Transverse colon (tissue), 4 donors: ENCODE measurements around the gene SLC25A52. TPM values are rescaled to one million over a fixed set of nuclear protein-coding genes. Genes with fewer than 3 reads are reported as not detected.

Experiments used
- DNase-seq: peaks from one replicate; pipeline ENCODE4 v3.0.0-alpha.2; 2019
- H3K27ac ChIP-seq, 4 donors: fragments of 200-600 bp; sonication (generic); 2 replicates each; pipeline ENCODE4 v1.5.1; 2016 to 2018; ENCODE audit warnings: inconsistent platforms in 4 of 4
- H3K27me3 ChIP-seq: fragments of 200-600 bp; sonication (generic); 2 replicates; pipeline ENCODE4 v1.5.1; 2017; ENCODE audit warnings: inconsistent platforms
- H3K36me3 ChIP-seq, 4 donors: fragments of 200-600 bp; sonication (generic); 2 replicates each; pipeline ENCODE4 v1.5.1; 2017 to 2019; ENCODE audit warnings: inconsistent platforms in 4 of 4
- H3K4me1 ChIP-seq, 4 donors: fragments of 200-600 bp; sonication (generic); 2 replicates each; pipeline ENCODE4 v1.5.1; 2017 to 2020; ENCODE audit warnings: inconsistent platforms in 4 of 4
- H3K4me3 ChIP-seq, 4 donors: fragments of 200-600 bp; sonication (generic); 1 replicate in 1 of 4; 2 replicates in 3 of 4; pipeline versions ENCODE4 v1.5.1 to v1.6.1; 2017 to 2019; ENCODE audit warnings: inconsistent platforms in 4 of 4
- H3K9me3 ChIP-seq, 2 donors: fragments of 200-600 bp; sonication (generic); 2 replicates each; pipeline ENCODE4 v1.5.1; 2017 to 2019; ENCODE audit warnings: inconsistent platforms in 2 of 2
- CTCF ChIP-seq, 5 experiments: fragments of 200-600 bp in 3 of 5; fragments of 450-650 bp in 2 of 5; sonication (generic) in 3 of 5; IDR thresholded peaks; 1 replicate in 2 of 5; 2 replicates in 3 of 5; pipeline ENCODE4 v1.5.1; 2016 to 2017; ENCODE audit warnings: antibody characterized with exemption in 5 of 5, inconsistent platforms in 3 of 5, mild to moderate bottlenecking in 2 of 5, moderate library complexity in 1 of 5
- EP300 ChIP-seq: sonication (generic); formaldehyde crosslinking; IDR thresholded peaks from one replicate; pipeline ENCODE4 v1.6.1; 2017; ENCODE audit warnings: antibody characterized with exemption, low read depth
- POLR2A ChIP-seq: fragments of 450-650 bp; IDR thresholded peaks from one replicate; pipeline ENCODE4 v1.6.1; 2016; ENCODE audit warnings: antibody characterized with exemption, mild to moderate bottlenecking, moderate library complexity
- POLR2AphosphoS5 ChIP-seq, 3 donors: sonication (generic); formaldehyde crosslinking; IDR thresholded peaks; one replicate each; pipeline ENCODE4 v1.6.1; 2016; ENCODE audit warnings: antibody characterized with exemption in 3 of 3
- WGBS, 2 donors: methylation state at CpG; one replicate each; pipeline ENCODE4 v1.1.5; 2018; ENCODE audit warnings: low coverage in 1 of 2; 5-methylcytosine and 5-hydroxymethylcytosine counted together
- in situ Hi-C, 4 donors: fragments of 200-750 bp; cut with MboI; loops; one replicate each; pipeline versions ENCODE4 v1.15.0 to v1.15.1; 2017; ENCODE audit warnings: low sequenced_read_pairs in 3 of 4, low pct_ligation_motif_present in 1 of 4, low pct_unique_long_range_greater_than_20kb in 1 of 4
- intact Hi-C: fragments of 100-400 bp; cut with DNase I; formaldehyde crosslinking; loops from one replicate; pipeline ENCODE4 v1.15.1; 2023; ENCODE audit warnings: low total_unique reads
- total RNA-seq, 4 donors: library from RNA; depleted of rRNA; stranded (reverse); fragments of >200 nt; gene quantifications; one replicate each; pipeline ENCODE4 v1.1.0, GENCODE V29; 2016

SLC25A52 gene
- total RNA-seq, 4 donors from 2014 or later: 0.64 TPM; not detected in 3

DNA sequence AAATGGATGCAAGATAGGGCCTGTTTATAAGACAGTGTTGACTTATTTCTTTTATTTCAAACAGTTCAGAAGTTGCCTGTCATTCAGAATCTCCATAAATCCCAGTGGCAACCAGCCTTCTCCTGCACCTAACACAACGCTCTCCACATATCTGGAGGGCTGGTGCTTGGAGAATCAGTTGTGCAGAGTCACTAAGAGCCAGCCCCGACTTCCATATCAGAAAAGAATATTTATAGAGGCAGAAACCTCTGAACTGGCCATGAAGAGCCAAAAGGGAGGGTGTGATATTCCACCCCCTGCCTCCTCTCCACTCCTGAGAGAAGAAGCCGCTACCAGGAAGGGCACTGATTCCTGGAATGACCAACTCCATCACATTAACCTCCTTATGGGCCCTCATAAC lies 42.3 kb downstream of the SLC25A52 start:
- H3K27ac ChIP-seq: no peak overlapping the region
- DNase-seq: no peak
- no peaks in the 10 kb centered on the region for H3K4me1 ChIP-seq
- H3K27me3 ChIP-seq: no peaks in the 10 kb centered on the region
- no peak for TF ChIP-seq EP300
- TF ChIP-seq POLR2A: no peak
- TF ChIP-seq POLR2AphosphoS5 (IDR thresholded peaks at IDR 0.05): no peak
- TF ChIP-seq CTCF (IDR thresholded peaks at IDR 0.05): no peak
- 73 to 100% methylated on average over 1 to 3 of the region's 3 CpGs for WGBS, 2 donors
- in situ Hi-C loops (loop anchor here in 3 of 4 donors (10.0 to 25.0 kb wide), 3 partner anchors 156 to 419 kb away; no protein-coding TSS in a partner anchor), intact Hi-C loops (no loop called here)
- no peaks in the 10 kb centered on the region for H3K9me3 ChIP-seq
- H3K4me3 ChIP-seq: no peak overlapping the region
- H3K36me3 ChIP-seq: no peaks in the 10 kb centered on the region

GRCh38 chr18:31716362-31716761 lies 44.3 kb downstream of the SLC25A52 start:
- WGBS, 2 donors: 81 to 100% methylated on average over 1 to 3 of the region's 3 CpGs
- no peaks in the 10 kb centered on the region for H3K27me3 ChIP-seq
- no peaks in the 10 kb centered on the region for H3K4me1 ChIP-seq
- no peak overlapping the region for H3K4me3 ChIP-seq
- no peak overlapping the region for H3K27ac ChIP-seq
- H3K36me3 ChIP-seq: no peaks in the 10 kb centered on the region
- H3K9me3 ChIP-seq: no peaks in the 10 kb centered on the region
- in situ Hi-C loops: loop anchor here in 3 of 4 donors (10.0 to 25.0 kb wide), 3 partner anchors 154 to 421 kb away; no protein-coding TSS in a partner anchor
- TF ChIP-seq EP300 (no peak), POLR2A (no peak), CTCF (IDR thresholded peaks at IDR 0.05) (no peak), POLR2AphosphoS5 (IDR thresholded peaks at IDR 0.05) (no peak)
- intact Hi-C loops: no loop called here
- DNase-seq: no peak

DNA sequence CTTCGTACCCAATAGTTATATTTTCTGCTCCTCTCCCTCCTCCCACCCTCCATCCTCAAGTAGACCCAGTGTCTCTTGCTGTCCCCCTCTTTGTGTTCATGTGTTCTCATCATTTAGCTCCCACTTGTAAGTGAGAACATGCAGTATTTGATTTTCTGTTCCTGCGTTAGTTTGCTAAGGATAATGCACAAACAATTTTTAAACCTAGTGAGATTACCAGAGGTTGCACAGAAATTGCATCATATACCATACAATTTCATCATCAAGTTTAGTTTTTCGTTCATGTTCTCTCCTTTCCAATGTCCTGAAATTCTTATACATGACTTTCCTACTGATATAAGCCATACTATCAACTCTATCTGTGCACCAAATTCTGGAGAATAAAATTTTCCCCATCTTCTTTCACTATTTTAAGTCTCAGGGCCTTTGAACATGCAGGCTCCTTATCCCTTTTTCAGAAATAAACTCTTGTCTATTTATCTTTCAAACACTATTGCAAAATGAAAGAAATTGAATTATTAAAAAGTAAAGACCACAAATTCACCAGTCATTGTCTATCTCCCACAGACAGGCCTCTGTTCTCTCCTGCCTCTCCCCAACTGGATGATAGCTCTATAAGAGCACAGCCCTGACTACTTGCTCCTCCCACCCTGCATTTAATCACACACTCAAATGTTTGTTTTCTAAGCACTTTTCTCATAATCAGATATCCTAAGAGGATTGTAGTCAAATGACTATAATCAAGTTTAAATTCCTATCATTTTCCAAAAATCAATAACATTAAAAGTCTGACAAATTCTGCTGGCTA lies 49.1 kb downstream of the SLC25A52 start:
- Histone ChIP-seq H3K36me3 (no peaks in the 10 kb centered on the region), H3K27me3 (no peaks in the 10 kb centered on the region), H3K9me3 (no peaks in the 10 kb centered on the region), H3K4me1 (no peaks in the 10 kb centered on the region), H3K4me3 (no peak overlapping the region), H3K27ac (no peak overlapping the region)
- TF ChIP-seq POLR2A (no peak), EP300 (no peak), POLR2AphosphoS5 (IDR thresholded peaks at IDR 0.05) (no peak)
- in situ Hi-C loops: loop anchor here in 3 of 4 donors (10.0 to 25.0 kb wide), 3 partner anchors 149 to 426 kb away; no protein-coding TSS in a partner anchor
- intact Hi-C loops: no loop called here
- WGBS, 2 donors: 72 to 85% methylated on average over 3 of the region's 3 CpGs
- no peak for DNase-seq

DNA sequence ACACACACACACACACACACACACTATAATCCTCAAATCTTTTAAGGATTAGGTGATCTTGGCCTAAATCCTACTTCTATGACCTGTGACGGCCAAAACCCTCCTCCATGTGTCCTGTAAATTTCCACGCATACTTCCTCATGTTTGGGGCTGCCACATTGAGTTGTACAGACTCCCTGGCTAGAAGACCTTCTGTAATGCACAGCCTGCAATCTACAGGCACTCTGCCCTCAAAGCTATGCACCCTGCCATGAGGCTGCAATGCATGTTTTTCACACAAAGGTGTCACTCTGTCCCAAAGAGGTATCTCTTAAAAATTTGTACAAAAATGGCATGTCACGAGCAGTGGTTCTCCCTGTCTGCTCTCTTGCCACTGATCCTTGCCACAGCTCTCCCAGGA lies 49.9 kb downstream of the SLC25A52 start:
- WGBS, 2 donors: 57 to 76% methylated on average over 2 to 3 of the region's 3 CpGs

More for the DNA sequence above, 49.9 kb downstream of the SLC25A52 start:
- in situ Hi-C loops (loop anchor here in 3 of 4 donors (10.0 to 25.0 kb wide), 3 partner anchors 149 to 426 kb away; no protein-coding TSS in a partner anchor), intact Hi-C loops (no loop called here)
- no peak for DNase-seq
- Histone ChIP-seq H3K36me3 (no peaks in the 10 kb centered on the region), H3K27ac (no peak overlapping the region), H3K4me3 (no peak overlapping the region), H3K9me3 (no peaks in the 10 kb centered on the region), H3K4me1 (no peaks in the 10 kb centered on the region), H3K27me3 (no peaks in the 10 kb centered on the region)
- no peak for TF ChIP-seq POLR2A
- no peak for TF ChIP-seq POLR2AphosphoS5 (IDR thresholded peaks at IDR 0.05)
- no peak for TF ChIP-seq CTCF (IDR thresholded peaks at IDR 0.05)
- no peak for TF ChIP-seq EP300

Other genes with a start within 250 kb of the SLC25A52 start
- gene TTR, start 169.0 kb downstream of the SLC25A52 start, total RNA-seq: under 1 TPM in 1 of 4 donors, not detected in 3; 0.41 TPM
- 1 to 10 TPM in 2 of 4 donors, under 1 TPM in 2; 0.40 to 3.0 (median 1.6) TPM for gene B4GALT6, start 76.3 kb downstream of the SLC25A52 start, total RNA-seq
- 10 to 100 TPM; 51.5 to 69.9 (median 55.0) TPM for gene TRAPPC8, start 182.2 kb upstream of the SLC25A52 start, total RNA-seq